Motor neuron (in vitro differentiated cells): ENCODE results near the gene PIK3C2B. TPM values are rescaled to one million over a fixed set of nuclear protein-coding genes. Genes with fewer than 3 reads are reported as not detected.
"Not testable (repeated sequence)": the region's sequence is repeated elsewhere in the genome, so short reads cannot be mapped to it uniquely, and the experiment has no call there.

Experiments
- ATAC-seq, 8 experiments: fragments of 200-7000 bp; cut with Tn5 transposase; replicated peaks in 6 of 8; 2 replicates each; pipeline ENCODE4 v1.8.0; 2021; ENCODE audit warnings: mild to moderate bottlenecking in 8 of 8, moderate library complexity in 8 of 8
- H3K27ac ChIP-seq, 2 donors: fragments of 250-450 bp; sonication (Bioruptor Pico); 2 replicates each; pipeline ENCODE4 v1.9.0; 2021; ENCODE audit warnings: antibody characterized with exemption in 2 of 2, mild to moderate bottlenecking in 2 of 2, moderate library complexity in 1 of 2
- H3K4me1 ChIP-seq, 2 donors: fragments of 250-450 bp; sonication (Bioruptor Pico); replicated peaks in 1 of 2; 2 replicates each; pipeline ENCODE4 v1.6.1; 2021; ENCODE audit warnings: antibody characterized with exemption in 2 of 2, mild to moderate bottlenecking in 2 of 2, moderate library complexity in 1 of 2
- H3K4me3 ChIP-seq, 5 donors: fragments of 250-450 bp; sonication (Bioruptor Pico); 2 replicates each; pipeline ENCODE4 v1.9.0; 2021; ENCODE audit warnings: antibody characterized with exemption in 5 of 5, mild to moderate bottlenecking in 5 of 5, moderate library complexity in 4 of 5
- WGBS, 10 experiments: fragments of 450-650 bp; shearing (Covaris generic); methylation state at CpG; one replicate each; pipeline ENCODE4 v1.0.0; 2022; 5-methylcytosine and 5-hydroxymethylcytosine counted together
- in situ Hi-C, 9 experiments: fragments of 400-800 bp; cut with MboI; loops; one replicate each; pipeline ENCODE4 v1.15.0; 2021; ENCODE audit warnings: low sequenced_read_pairs in 9 of 9, low pct_unique_long_range_greater_than_20kb in 2 of 9; ENCODE audit not compliant: unreplicated experiment in 9 of 9
- total RNA-seq, 8 experiments: library from RNA; unstranded; fragments of 300-600 nt; gene quantifications; 2 replicates each; pipeline versions ENCODE4 v1.2.3 to v1.2.4, GENCODE V29; 2022

PIK3C2B gene
- total RNA-seq, 8 experiments from 2014 or later = 4.6 to 60.2 (median 23.7) TPM

GRCh38 chr1:204520834-204521709, 26.5 kb upstream of the PIK3C2B start:
- ATAC-seq = no peak
- in situ Hi-C loops = loop anchor here in 2 of 9 experiments (25.0 kb wide), 2 partner anchors 334 to 359 kb away; partner anchors contain the start of genes ETNK2 (in 1 of the 2), KISS1 (in 1 of the 2) and REN (in 1 of the 2)
- peaks cover 8 to 10% of the 10 kb centered on the region in 2 donors for H3K4me1 ChIP-seq
- no peak overlapping the region for H3K27ac ChIP-seq
- no peak overlapping the region for H3K4me3 ChIP-seq
- 31 to 96% (median 86%) methylated on average over 2 to 5 of the region's 5 CpGs for WGBS, 10 experiments

- H3K4me1 ChIP-seq = peaks cover 11 to 14% of the 10 kb centered on the region in 2 donors
- H3K27ac ChIP-seq, ATAC-seq: not testable (repeated sequence)
- WGBS, 10 experiments = 84 to 100% (median 96%) methylated on average over 1 to 17 of the region's 19 CpGs
- H3K4me3 ChIP-seq = peak overlapping the region; percentile 76 to 95 (median 94)
- in situ Hi-C loops = loop anchor here in 2 of 9 experiments (25.0 kb wide), 2 partner anchors 330 to 355 kb away; partner anchors contain the start of genes ETNK2 (in 1 of the 2), KISS1 (in 1 of the 2) and REN (in 1 of the 2)
Measured at GRCh38 chr1:204517382-204517781, 22.8 kb upstream of the PIK3C2B start.

GRCh38 chr1:204516180-204516879, 21.7 kb upstream of the PIK3C2B start, which contains the start of gene MDM4:
Gene MDM4 (plus strand): TSS chr1:204516406. CDS start chr1:204525519, 9,113 bp downstream.
- Histone ChIP-seq H3K4me3 (peak within 1 kb of the TSS; percentile 76 to 95 (median 94)), H3K4me1 (peaks cover 11 to 14% of the 10 kb centered on the region in 2 donors), H3K27ac (peak within 1 kb of the TSS; percentile 96 to 97)
- WGBS, 10 experiments = 0 to 3% (median 1%) methylated on average over 9 to 25 of the region's 43 CpGs; no CpG with 5 or more reads in 6 of the 10 experiments
- in situ Hi-C loops = loop anchor here in 2 of 9 experiments (25.0 kb wide), 2 partner anchors 329 to 354 kb away; partner anchors contain the start of genes ETNK2 (in 1 of the 2), KISS1 (in 1 of the 2) and REN (in 1 of the 2)
- ATAC-seq = peak; percentile 98 to 99 (median 99)

DNA sequence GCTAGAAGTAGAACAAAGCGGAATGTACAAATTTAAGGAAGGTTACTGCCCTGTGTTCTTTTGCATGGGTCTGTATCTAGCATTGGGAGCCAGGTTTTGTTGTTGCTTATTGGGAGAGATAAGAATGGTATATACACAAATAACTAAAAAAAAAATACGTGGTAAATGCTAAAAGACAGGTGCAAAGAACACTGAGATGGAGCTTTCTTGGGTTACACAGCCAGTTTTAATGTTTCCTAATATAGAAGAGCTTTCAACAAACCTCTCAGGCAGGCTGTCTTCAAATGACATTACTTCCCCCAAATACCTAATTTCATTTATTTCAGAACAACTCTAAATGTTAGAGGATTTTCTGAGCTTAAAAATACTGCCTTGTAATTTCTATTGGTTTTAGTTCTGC, 20.2 kb upstream of the PIK3C2B start:
- ATAC-seq = no peak
- Histone ChIP-seq H3K27ac (no peak overlapping the region), H3K4me1 (peaks cover 11 to 14% of the 10 kb centered on the region in 2 donors), H3K4me3 (no peak overlapping the region)
- in situ Hi-C loops = loop anchor here in 2 of 9 experiments (25.0 kb wide), 2 partner anchors 328 to 353 kb away; partner anchors contain the start of genes ETNK2 (in 1 of the 2), KISS1 (in 1 of the 2) and REN (in 1 of the 2)
- WGBS, 10 experiments = 0 to 90% (median 61%) methylated on average over 1 to 2 of the region's 2 CpGs

GRCh38 chr1:204513117-204513716, 18.6 kb upstream of the PIK3C2B start:
- no peak for ATAC-seq
- WGBS, 10 experiments = 66 to 100% (median 82%) methylated on average over 1 to 15 of the region's 15 CpGs; no CpG with 5 or more reads in 1 of the 10 experiments

GRCh38 chr1:204511366-204511765, 16.8 kb upstream of the PIK3C2B start:
- peaks cover 4 to 7% of the 10 kb centered on the region in 2 donors for H3K4me1 ChIP-seq
- no peak overlapping the region for H3K27ac ChIP-seq
- H3K4me3 ChIP-seq = no peak overlapping the region
- in situ Hi-C loops = loop anchor here in 2 of 9 experiments (25.0 kb wide), 2 partner anchors 324 to 349 kb away; partner anchors contain the start of genes ETNK2 (in 1 of the 2), KISS1 (in 1 of the 2) and REN (in 1 of the 2)
- ATAC-seq = no peak

More at GRCh38 chr1:204513117-204513716, 18.6 kb upstream of the PIK3C2B start:
- no peak overlapping the region for H3K4me3 ChIP-seq
- peaks cover 11 to 14% of the 10 kb centered on the region in 2 donors for H3K4me1 ChIP-seq
- in situ Hi-C loops = loop anchor here in 2 of 9 experiments (25.0 kb wide), 2 partner anchors 326 to 351 kb away; partner anchors contain the start of genes ETNK2 (in 1 of the 2), KISS1 (in 1 of the 2) and REN (in 1 of the 2)
- no peak overlapping the region for H3K27ac ChIP-seq

GRCh38 chr1:204509186-204509635, 14.6 kb upstream of the PIK3C2B start:
- in situ Hi-C loops = loop anchor here in 6 of 9 experiments (10.0 to 25.0 kb wide), 4 partner anchors 64 to 347 kb away; partner anchors contain the start of genes ETNK2 (in 1 of the 6), KISS1 (in 1 of the 6) and REN (in 1 of the 6)

DNA sequence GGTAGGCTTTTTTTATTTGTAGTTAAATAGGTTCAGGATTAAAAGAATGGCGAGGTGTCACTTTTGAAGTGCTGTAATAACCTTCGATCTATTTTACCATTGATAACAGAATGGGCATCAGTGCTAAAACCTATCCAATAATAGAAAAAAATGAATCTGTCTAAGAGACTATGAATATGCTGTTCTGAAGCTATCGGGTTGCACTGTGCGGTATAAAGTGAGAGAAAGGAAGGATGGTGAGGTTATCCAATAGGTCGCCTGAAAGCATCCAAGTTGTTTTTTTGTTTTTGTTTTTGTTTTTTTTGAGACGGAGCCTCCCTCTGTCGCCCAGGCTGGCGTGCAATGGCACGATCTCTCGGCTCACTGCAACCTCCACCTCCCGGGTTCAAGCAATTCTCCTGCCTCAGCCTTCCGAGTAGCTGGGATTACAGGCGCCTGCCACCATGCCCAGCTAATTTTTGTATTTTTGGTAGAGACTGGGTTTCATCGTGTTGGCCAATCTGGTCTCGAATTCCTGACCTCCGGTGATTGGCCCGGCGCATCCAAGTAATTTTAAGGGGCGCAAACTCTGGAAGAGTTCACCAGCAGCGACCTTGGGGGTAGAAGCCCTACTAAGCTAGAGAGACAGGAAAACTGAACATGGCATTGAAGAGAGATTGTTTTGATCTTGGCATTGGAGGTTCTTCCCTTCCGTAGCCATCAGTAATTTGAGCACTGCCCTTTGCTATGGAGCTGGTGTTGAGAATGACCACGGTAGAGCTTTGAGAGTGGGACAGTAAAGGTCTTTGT, 12.9 kb upstream of the PIK3C2B start:
- 0 to 8% (median 4%) methylated on average over 2 to 21 of the region's 22 CpGs; no CpG with 5 or more reads in 1 of the 10 experiments for WGBS, 10 experiments
- peak; percentile 7 to 28 (median 18) for ATAC-seq
- in situ Hi-C loops = loop anchor here in 6 of 9 experiments (10.0 to 25.0 kb wide), 4 partner anchors 63 to 345 kb away; partner anchors contain the start of genes ETNK2 (in 1 of the 6), KISS1 (in 1 of the 6) and REN (in 1 of the 6)

More at GRCh38 chr1:204509186-204509635, 14.6 kb upstream of the PIK3C2B start:
- H3K4me1 ChIP-seq = peaks cover 0 to 4% of the 10 kb centered on the region in 2 donors
- ATAC-seq = no peak
- H3K27ac ChIP-seq = no peak overlapping the region
- H3K4me3 ChIP-seq = no peak overlapping the region
- 80 to 100% (median 97%) methylated on average over 1 to 7 of the region's 9 CpGs for WGBS, 10 experiments

DNA sequence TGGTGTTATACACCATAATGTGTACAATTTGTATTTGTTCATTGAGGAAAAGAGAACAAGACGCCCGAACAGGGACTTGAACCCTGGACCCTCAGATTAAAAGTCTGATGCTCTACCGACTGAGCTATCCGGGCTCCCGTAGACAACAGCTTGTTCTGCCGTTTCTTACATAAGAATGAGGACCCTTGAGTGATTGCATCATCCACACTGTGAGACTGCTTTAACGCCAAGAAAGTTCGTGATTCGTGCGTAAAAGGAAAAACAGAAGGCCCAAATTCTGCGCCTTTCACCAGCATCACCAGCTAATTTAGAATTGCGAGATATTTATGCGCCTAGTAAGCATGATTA, 12.3 kb upstream of the PIK3C2B start:
- Histone ChIP-seq H3K27ac (peak overlapping the region; percentile 79 to 82), H3K4me3 (peak overlapping the region; percentile 41 to 60 (median 47)), H3K4me1 (peaks cover 9% of the 10 kb centered on the region in 2 donors)
- WGBS, 10 experiments = 0 to 4% (median 2%) methylated on average over 1 to 13 of the region's 13 CpGs; no CpG with 5 or more reads in 1 of the 10 experiments
- in situ Hi-C loops = loop anchor here in 6 of 9 experiments (10.0 to 25.0 kb wide), 4 partner anchors 62 to 345 kb away; partner anchors contain the start of genes ETNK2 (in 1 of the 6), KISS1 (in 1 of the 6) and REN (in 1 of the 6)
- ATAC-seq = peak; percentile 76 to 88 (median 78)

More for the DNA sequence above, 12.9 kb upstream of the PIK3C2B start:
- peaks cover 9% of the 10 kb centered on the region in 2 donors for H3K4me1 ChIP-seq
- H3K4me3 ChIP-seq = peak overlapping the region; percentile 41 to 60 (median 47)
- H3K27ac ChIP-seq = peak overlapping the region; percentile 79 to 82

GRCh38 chr1:204506201-204506968, 11.8 kb upstream of the PIK3C2B start:
- ATAC-seq = peak; percentile 83 to 91 (median 86)
- peak overlapping the region; percentile 41 to 60 (median 47) for H3K4me3 ChIP-seq
- WGBS, 10 experiments = 0 to 8% (median 2%) methylated on average over 3 to 23 of the region's 27 CpGs
- in situ Hi-C loops = loop anchor here in 6 of 9 experiments (10.0 to 25.0 kb wide), 4 partner anchors 62 to 344 kb away; partner anchors contain the start of genes ETNK2 (in 1 of the 6), KISS1 (in 1 of the 6) and REN (in 1 of the 6)
- peak overlapping the region; percentile 69 to 82 for H3K27ac ChIP-seq
- H3K4me1 ChIP-seq = peaks cover 9% of the 10 kb centered on the region in 2 donors
